Measurements from ENCODE around the gene NCSTN.
"Not testable (repeated sequence)": the region's sequence is repeated elsewhere in the genome, so short reads cannot be mapped to it uniquely, and the experiment has no call there.

The NCSTN gene

GRCh38 chr1:160373696-160374095, 30.5 kb downstream of the NCSTN start:
- DNase-seq, result no peak

DNA sequence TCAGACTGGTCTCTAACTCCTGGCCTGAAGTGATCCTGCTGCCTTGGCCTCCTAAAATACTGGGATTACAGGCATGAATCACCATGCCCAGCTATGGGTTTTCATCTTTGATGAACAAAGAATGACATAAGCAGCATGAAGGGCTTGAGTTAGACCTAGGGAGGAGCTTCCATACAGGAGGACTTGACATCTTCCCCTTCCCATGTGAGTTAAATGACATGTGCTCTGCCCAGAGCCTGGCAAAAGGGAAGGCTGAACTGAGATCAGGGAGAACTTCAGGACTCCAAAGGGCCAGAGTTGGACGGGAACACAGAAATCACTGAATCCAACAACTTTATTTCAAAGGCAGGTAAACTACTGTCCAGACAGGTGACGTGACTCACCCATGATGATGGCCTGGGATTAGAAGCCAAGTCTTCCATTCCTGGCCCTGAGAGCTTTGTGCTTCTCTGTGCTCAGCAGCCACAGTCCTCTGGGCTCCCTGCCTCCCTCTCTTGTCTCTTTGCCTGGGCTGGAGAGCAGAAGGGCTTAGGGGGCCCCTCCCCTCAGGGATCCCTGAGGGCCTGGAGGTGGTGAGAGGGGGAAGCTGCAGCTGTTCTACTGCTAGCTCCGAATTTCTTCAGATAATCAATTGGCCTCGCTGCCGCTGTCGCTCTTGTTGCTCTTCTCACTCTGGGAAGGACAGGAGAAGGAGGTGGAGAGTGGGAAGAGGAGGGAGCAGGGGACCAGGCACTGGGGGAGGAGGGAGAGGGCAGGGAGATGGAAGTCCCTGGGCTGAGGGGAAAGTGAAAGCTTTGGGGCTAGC, 31.3 kb downstream of the NCSTN start:
- DNase-seq, result no peak

DNA sequence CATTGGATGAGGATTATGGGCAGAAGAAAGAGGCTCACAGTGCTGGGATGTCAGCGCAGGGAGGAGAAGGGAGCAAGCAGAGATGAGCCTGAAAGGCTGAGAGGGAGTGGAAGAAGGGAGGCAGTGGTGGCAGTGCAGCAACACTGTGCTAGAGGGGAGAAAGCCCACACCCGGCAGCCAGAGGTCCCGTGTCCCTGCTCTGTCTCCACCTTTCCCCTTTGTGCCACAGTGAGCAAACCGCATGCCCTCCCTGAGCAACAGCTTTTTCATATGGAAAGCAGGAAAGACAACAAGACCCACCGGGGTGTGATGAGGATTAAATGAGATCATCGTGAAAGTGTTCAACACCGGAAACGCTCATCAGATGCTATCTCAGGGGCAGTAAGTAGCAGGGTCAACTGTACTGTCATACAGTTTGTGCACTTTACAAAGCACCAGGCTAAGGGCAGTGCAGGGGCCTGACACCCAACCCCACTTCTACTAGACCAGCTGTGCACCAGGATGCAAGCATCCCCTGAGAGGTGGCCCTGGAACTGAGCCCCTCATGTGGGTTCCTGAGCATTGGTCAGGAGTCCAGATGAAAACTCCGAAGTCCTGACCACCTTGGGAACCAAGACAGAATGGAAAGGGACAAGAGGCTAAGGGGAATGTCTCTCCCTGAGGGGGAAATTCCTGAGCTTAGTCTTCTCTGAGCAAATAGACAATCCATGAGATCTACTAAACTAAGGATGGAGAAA, 32.8 kb downstream of the NCSTN start:
- peak; percentile 8 for DNase-seq

GRCh38 chr1:160376525-160377131, 33.4 kb downstream of the NCSTN start:
- peak; percentile 64 for DNase-seq

GRCh38 chr1:160377585-160378206, 34.5 kb downstream of the NCSTN start:
- DNase-seq, result no peak

DNA sequence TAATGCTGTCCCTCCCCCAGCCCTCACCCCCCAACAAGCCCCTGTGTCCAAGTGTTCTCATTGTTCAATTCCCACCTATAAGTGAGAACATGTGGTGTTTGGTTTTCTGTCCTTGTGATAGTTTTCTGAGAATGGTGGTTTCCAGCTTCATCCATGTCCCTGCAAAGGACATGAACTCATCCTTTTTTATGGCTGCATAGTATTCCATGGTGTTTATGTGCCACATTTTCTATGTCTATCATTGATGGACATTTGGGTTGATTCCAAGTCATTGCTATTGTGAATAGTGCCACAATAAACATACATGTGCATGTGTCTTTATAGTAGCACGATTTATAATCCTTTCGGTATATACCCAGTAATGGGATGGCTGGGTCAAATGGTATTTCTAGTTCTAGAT, 41.6 kb downstream of the NCSTN start:
- DNase-seq, result not testable (repeated sequence)

- not testable (repeated sequence) for DNase-seq
Observed at GRCh38 chr1:160388406-160388805, 45.2 kb downstream of the NCSTN start.

GRCh38 chr1:160394673-160395072, 51.5 kb downstream of the NCSTN start:
- no peak for DNase-seq

GRCh38 chr1:160397651-160398050, 54.5 kb downstream of the NCSTN start:
- DNase-seq, result no peak

- no peak for DNase-seq
Observed at GRCh38 chr1:160398823-160399222, 55.6 kb downstream of the NCSTN start.

DNA sequence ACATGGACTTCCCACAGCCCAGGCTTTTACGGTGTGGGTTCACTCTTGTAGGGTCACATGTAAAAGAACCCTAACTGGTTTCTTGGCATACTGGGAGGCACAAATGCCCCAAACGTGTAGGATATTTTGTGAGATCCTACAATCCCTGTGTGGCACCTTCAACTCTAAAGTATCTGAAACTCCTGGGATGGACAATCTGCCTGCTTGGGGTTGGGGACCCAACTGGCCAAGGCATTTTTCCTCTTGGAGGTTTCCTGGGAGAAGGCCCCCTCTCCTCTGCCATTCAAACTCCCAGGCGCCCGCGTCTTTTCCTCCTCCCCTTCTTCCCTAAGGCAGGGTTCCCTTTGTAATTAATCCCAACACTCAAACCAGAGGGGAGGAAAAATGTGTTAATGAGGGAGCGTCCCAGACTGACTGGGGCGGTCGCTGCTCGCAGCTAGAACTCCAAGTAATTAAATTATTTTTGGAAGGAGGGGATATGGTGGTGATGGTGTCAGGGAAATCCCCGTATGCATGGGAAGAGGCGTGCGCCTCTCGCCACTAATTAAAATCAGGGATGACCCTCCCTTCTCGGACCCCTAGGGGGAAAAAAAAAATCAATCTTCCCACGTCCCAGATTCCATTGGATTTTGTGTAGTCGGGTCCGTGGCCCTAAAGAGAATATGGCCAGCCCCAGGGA, 56.5 kb downstream of the NCSTN start:
- DNase-seq, result no peak

- peak; percentile 47 for DNase-seq
Observed at GRCh38 chr1:160400223-160400645, 57.1 kb downstream of the NCSTN start, which contains the start of gene VANGL2. VANGL2 (plus strand) TSS chr1:160400564; CDS start chr1:160415838, 15,274 bp downstream.

GRCh38 chr1:160400646-160401486, 57.7 kb downstream of the NCSTN start:
- DNase-seq, result no peak

- no peak for DNase-seq
Observed at GRCh38 chr1:160401487-160401805, 58.3 kb downstream of the NCSTN start.

GRCh38 chr1:160402001-160402795, 59.0 kb downstream of the NCSTN start:
- no peak for DNase-seq

DNA sequence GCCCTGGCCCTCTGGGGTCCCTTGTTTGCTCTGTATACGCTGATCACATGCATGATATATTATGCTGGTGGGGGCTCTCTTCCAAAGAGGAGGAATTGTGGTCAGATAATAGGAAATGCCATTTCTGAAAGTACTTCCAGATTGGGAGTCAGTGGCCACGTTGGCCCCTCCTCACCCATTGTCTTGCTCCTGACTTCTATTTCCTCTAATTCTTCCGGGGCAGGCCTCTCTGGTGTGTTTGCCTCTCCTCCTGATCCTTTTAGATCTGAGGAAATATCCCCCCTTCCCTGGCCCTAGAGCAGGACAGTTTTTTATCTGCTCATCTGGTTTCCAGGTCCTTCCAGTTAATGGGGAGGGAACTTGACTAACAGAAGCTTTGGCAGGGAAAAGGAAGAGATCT, 60.1 kb downstream of the NCSTN start:
- DNase-seq, result no peak

DNA sequence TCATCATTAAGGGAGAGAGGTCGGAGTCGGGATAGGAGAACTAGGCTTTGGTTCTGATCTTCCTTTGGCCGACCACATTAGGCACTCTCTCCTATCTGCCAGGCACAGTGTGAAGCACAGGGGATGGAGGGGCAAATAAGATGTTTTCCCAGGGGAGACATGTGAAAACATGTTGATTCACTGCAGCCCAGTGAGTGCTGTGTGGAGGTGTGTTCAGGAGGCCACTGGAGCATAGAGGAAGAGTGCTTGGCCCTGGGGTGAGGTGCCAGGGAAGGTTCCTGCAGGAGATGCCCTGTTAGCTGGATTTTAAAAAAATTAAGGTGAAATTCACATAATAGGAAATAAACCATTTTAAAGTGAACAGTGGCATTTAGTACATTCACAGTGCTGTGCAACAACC, 60.9 kb downstream of the NCSTN start:
- no peak for DNase-seq

- DNase-seq, result no peak
Observed at GRCh38 chr1:160405331-160405877, 62.2 kb downstream of the NCSTN start.

GRCh38 chr1:160406131-160406968, 63.2 kb downstream of the NCSTN start:
- DNase-seq, result no peak

Measured in CD4-positive, alpha-beta T cell treated with Interleukin-12 subunit alpha and Interleukin-12 subunit beta, for 1 hour (primary cell).